ENCODE measurements around the gene HSD17B2.

DNA sequence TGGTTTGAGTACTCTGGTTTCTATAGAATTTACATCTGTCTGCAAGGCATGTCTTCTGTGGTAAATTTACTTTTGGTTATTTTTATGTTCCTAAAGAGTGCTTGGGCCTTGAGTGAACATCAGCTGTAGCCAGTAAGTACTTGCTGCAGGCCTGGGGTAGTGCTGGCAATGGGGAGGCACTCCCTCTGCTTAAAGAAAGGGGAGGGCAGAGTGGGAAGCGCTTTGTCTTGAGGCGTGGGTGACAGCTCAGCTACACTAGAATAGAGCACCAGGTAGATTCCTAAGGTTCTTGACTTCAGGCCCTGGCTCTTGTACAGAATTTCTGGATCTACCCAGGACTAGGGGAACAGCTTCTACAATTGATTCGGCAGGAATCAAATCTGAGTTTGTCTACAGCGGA lies 84.4 kb downstream of the HSD17B2 start:
- TF ChIP-seq, protein P1, sequence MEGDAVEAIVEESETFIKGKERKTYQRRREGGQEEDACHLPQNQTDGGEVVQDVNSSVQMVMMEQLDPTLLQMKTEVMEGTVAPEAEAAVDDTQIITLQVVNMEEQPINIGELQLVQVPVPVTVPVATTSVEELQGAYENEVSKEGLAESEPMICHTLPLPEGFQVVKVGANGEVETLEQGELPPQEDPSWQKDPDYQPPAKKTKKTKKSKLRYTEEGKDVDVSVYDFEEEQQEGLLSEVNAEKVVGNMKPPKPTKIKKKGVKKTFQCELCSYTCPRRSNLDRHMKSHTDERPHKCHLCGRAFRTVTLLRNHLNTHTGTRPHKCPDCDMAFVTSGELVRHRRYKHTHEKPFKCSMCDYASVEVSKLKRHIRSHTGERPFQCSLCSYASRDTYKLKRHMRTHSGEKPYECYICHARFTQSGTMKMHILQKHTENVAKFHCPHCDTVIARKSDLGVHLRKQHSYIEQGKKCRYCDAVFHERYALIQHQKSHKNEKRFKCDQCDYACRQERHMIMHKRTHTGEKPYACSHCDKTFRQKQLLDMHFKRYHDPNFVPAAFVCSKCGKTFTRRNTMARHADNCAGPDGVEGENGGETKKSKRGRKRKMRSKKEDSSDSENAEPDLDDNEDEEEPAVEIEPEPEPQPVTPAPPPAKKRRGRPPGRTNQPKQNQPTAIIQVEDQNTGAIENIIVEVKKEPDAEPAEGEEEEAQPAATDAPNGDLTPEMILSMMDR (IDR thresholded peaks at IDR 0.05) = no peak
- TF ChIP-seq POLR2A (IDR thresholded peaks at IDR 0.05) = no peak
